Heart left ventricle (tissue), 16 donors: Measurements from ENCODE around the gene WWOX. TPM values are rescaled to one million over a fixed set of nuclear protein-coding genes. Genes with fewer than 3 reads are reported as not detected.

Source experiments
- ATAC-seq, 4 donors: fragments of 200-7000 bp; cut with Tn5 transposase; one replicate each; pipeline ENCODE4 v1.9.1; 2020 to 2022; ENCODE audit warnings: moderate library complexity in 4 of 4, mild to moderate bottlenecking in 3 of 4, moderate number of reproducible peaks in 1 of 4
- DNase-seq, 5 donors: peaks; one replicate each; pipeline ENCODE4 v3.0.0-alpha.2; 2020
- H3K27ac ChIP-seq, 12 donors: fragments of 200-600 bp; sonication (generic) in 4 of 12; one replicate each; pipeline versions ENCODE4 v1.5.0 to v1.8.0; 2016 to 2022; ENCODE audit warnings: mild to moderate bottlenecking in 2 of 12
- H3K27me3 ChIP-seq, 9 donors: fragments of 200-600 bp; sonication (generic) in 2 of 9; one replicate each; pipeline versions ENCODE4 v1.5.1 to v1.8.0; 2016 to 2022; ENCODE audit warnings: mild to moderate bottlenecking in 3 of 9
- H3K36me3 ChIP-seq, 9 donors: fragments of 200-600 bp; sonication (generic) in 2 of 9; one replicate each; pipeline versions ENCODE4 v1.5.0 to v1.8.0; 2018 to 2022; ENCODE audit warnings: mild to moderate bottlenecking in 2 of 9
- H3K4me1 ChIP-seq, 12 donors: fragments of 200-600 bp; sonication (generic) in 4 of 12; one replicate each; pipeline versions ENCODE4 v1.5.0 to v1.8.0; 2016 to 2022; ENCODE audit warnings: mild to moderate bottlenecking in 3 of 12
- H3K4me3 ChIP-seq, 12 donors: fragments of 200-600 bp; sonication (generic) in 4 of 12; one replicate each; pipeline versions ENCODE4 v1.5.0 to v1.8.0; 2017 to 2022; ENCODE audit warnings: mild to moderate bottlenecking in 9 of 12, moderate library complexity in 4 of 12
- H3K9me3 ChIP-seq, 12 donors: fragments of 200-600 bp; sonication (generic) in 4 of 12; one replicate each; pipeline versions ENCODE4 v1.5.0 to v1.8.0; 2016 to 2022; ENCODE audit warnings: mild to moderate bottlenecking in 1 of 12
- POLR2A ChIP-seq, 2 donors: fragments of 450-650 bp; IDR thresholded peaks; one replicate each; pipeline ENCODE4 v1.6.1; 2017; ENCODE audit warnings: antibody characterized with exemption in 2 of 2, mild to moderate bottlenecking in 2 of 2, moderate library complexity in 2 of 2
- WGBS, 4 donors: extraction: QIAGEN DNeasy Blood & Tissue Kit in 2 of 4; methylation state at CpG; one replicate each; pipeline versions ENCODE4 v1.1.5 to v1.1.7; 2013 to 2018; 5-methylcytosine and 5-hydroxymethylcytosine counted together
- intact Hi-C, 10 donors: fragments of 100-400 bp; cut with DNase I; formaldehyde crosslinking; loops; one replicate each; pipeline versions ENCODE4 v1.11.1 to v1.14.2; 2022
- polyA plus RNA-seq, 2 donors: library from polyadenylated mRNA; stranded (reverse); fragments of 200-250 nt; gene quantifications; one replicate each; pipeline ENCODE4 v1.2.3, GENCODE V29; 2013
- total RNA-seq, 9 donors: library from RNA; depleted of rRNA in 2 of 9; stranded (reverse); fragments of >200 nt in 2 of 9; fragmentation: NEBNext Ultra II Directional in 3 of 9; extraction: Animal tissue kit (Norgen Biotek cat#: 25700) in 3 of 9; gene quantifications; one replicate each; pipeline versions ENCODE4 v1.1.0 to v1.2.4, GENCODE V29; 2016 to 2023
- TF ChIP-seq, protein P1 (sequence below), 12 donors: fragments of 200-600 bp; sonication (generic) in 4 of 12; IDR thresholded peaks; one replicate each; pipeline versions ENCODE4 v1.5.0 to v1.8.0; 2018 to 2022; ENCODE audit warnings: antibody characterized with exemption in 12 of 12, mild to moderate bottlenecking in 5 of 12
- donor health status: ischemic (EF 13 %, LVEDD 7.1; RV severe dilation, severe dysfunction).
- donor health status: healthy with polysubstance abuse.
- donor health status: DM: no; HTN: yes; CAD: no.
- donor health status: DM: no; HTN: no; CAD: no.
- donor health status: ischemic (EF 25% LVEDD 6.9; RV normal size, moderate dysfunction).
- donor health status: ischemic (EF 25% LVEDD 5.7; RV mildly dilated, moderate dysfunction).
- donor health status: healthy.
- donor health status: DM: yes; HTN: yes; CAD: no.
- donor health status: ischemic (EF 35%, LVEDD 5.7; RV mildly dilated, moderate dysfunction).
- donor health status: nonischemic (EF 11% LVEDD 7.7; RV severe dilation, severe dysfunction).
- donor health status: DM: yes; HTN: yes; CAD: no.
- donor health status: PGD.
- donor health status: ischemic (EF 29% LVEDD 5.4; RV normal size, mild dysfunction).
- donor health status: nonischemic (EF 23%, LVEDD 6.1; RV moderate dilation, normal function).

Gene WWOX
- total and polyA plus RNA-seq, 11 donors, result 4.3 to 18.3 (median 9.1) TPM

DNA sequence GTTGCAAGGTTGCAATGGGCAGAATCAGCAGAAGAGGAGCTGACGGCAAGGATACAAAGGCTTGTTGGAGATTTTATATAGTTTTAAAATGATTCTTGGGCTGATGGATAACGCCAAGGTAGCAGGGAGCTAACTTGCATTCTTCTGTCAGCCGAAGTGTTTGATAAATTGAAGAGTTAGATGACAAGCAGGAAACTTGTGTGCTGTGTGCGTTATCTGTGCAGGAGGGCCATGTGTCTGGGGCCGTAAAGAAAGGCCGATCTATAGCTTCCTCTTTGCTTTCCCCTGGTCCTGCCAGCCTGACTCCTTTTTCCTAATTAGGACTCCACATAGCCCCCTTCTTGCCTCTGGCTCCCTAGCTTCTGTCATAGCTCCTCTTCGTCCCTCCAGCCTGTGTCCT is 6.7 kb upstream of the WWOX start:
- Histone ChIP-seq H3K27me3 (peaks cover 0 to 32% (median 0%) of the 10 kb centered on the region in 9 donors), H3K4me1 (no peaks in the 10 kb centered on the region), H3K27ac (no peak overlapping the region), H3K4me3 (no peak overlapping the region), H3K36me3 (no peaks in the 10 kb centered on the region), H3K9me3 (no peaks in the 10 kb centered on the region)
- 26 to 31% (median 29%) methylated on average over 7 of the region's 7 CpGs for WGBS, 4 donors
- intact Hi-C loops, result loop anchor here in 4 of 10 donors (10.0 kb wide), 3 partner anchors 88 to 858 kb away; no protein-coding TSS in a partner anchor
- DNase-seq (no peak), ATAC-seq (no peak)
- TF ChIP-seq, protein P1, sequence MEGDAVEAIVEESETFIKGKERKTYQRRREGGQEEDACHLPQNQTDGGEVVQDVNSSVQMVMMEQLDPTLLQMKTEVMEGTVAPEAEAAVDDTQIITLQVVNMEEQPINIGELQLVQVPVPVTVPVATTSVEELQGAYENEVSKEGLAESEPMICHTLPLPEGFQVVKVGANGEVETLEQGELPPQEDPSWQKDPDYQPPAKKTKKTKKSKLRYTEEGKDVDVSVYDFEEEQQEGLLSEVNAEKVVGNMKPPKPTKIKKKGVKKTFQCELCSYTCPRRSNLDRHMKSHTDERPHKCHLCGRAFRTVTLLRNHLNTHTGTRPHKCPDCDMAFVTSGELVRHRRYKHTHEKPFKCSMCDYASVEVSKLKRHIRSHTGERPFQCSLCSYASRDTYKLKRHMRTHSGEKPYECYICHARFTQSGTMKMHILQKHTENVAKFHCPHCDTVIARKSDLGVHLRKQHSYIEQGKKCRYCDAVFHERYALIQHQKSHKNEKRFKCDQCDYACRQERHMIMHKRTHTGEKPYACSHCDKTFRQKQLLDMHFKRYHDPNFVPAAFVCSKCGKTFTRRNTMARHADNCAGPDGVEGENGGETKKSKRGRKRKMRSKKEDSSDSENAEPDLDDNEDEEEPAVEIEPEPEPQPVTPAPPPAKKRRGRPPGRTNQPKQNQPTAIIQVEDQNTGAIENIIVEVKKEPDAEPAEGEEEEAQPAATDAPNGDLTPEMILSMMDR (IDR thresholded peaks at IDR 0.05), result no peak
- TF ChIP-seq POLR2A (IDR thresholded peaks at IDR 0.05), result no peak

DNA sequence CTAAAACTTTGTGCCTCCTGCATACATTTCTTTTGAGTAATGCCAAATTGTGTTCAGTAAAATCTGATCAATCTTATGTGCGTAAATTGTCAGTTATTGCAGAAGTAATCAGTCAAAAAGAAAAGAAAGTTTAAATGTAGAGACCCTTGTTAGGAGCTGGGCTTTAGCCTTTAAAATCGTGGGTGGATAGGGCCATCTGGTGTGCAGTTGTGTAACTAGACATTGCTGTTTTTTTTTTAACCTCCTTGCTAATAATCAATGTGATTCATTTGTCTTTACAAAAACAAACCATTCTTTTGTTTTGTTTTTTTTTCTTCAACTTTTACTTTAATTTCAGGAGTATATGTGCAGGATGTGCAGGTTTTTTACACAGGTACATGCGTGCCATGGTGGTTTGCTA is 5.3 kb upstream of the WWOX start:
- no peak overlapping the region for H3K4me3 ChIP-seq
- WGBS, 4 donors, result 73 to 80% (median 78%) methylated on average over 3 of the region's 3 CpGs
- intact Hi-C loops, result loop anchor here in 4 of 10 donors (10.0 kb wide), 3 partner anchors 89 to 859 kb away; no protein-coding TSS in a partner anchor
- no peaks in the 10 kb centered on the region for H3K36me3 ChIP-seq
- peaks cover 0 to 32% (median 0%) of the 10 kb centered on the region in 9 donors for H3K27me3 ChIP-seq
- ATAC-seq, result no peak
- H3K4me1 ChIP-seq, result peaks cover 0 to 6% (median 0%) of the 10 kb centered on the region in 12 donors
- H3K9me3 ChIP-seq, result no peaks in the 10 kb centered on the region
- no peak overlapping the region for H3K27ac ChIP-seq
- TF ChIP-seq, protein P1 (IDR thresholded peaks at IDR 0.05), result peak in 1 of 12 donors; percentile 28
- TF ChIP-seq POLR2A (IDR thresholded peaks at IDR 0.05), result no peak
- no peak for DNase-seq

DNA sequence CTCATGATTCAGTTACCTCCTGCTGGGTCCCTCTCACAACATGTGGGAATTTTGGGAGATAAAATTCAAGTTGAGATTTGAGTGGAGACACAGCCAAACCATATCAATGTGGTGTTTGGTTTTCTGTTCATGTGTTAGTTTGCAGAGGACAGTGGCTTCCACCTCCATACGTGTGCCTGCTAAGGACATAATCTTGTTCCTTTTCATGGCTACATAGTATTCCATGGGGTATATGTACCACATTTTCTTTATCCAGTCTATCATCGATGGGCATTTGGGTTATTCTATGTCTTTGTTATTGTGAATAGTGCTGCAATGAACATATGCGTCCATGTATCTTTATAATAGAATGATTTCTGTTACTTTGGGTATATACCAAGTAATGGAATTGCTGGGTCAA is 4.5 kb upstream of the WWOX start:
- intact Hi-C loops, result loop anchor here in 5 of 10 donors (5.0 to 10.0 kb wide), 4 partner anchors 90 to 860 kb away; no protein-coding TSS in a partner anchor
- Histone ChIP-seq H3K27me3 (peaks cover 0 to 32% (median 0%) of the 10 kb centered on the region in 9 donors), H3K27ac (no peak overlapping the region), H3K36me3 (no peaks in the 10 kb centered on the region), H3K9me3 (no peaks in the 10 kb centered on the region), H3K4me1 (peaks cover 0 to 6% (median 1%) of the 10 kb centered on the region in 12 donors), H3K4me3 (no peak overlapping the region)
- ATAC-seq, result no peak
- no peak for DNase-seq
- WGBS, 4 donors, result 86 to 90% (median 88%) methylated on average over 3 of the region's 3 CpGs
- no peak for TF ChIP-seq POLR2A (IDR thresholded peaks at IDR 0.05)
- TF ChIP-seq, protein P1 (IDR thresholded peaks at IDR 0.05), result no peak

DNA sequence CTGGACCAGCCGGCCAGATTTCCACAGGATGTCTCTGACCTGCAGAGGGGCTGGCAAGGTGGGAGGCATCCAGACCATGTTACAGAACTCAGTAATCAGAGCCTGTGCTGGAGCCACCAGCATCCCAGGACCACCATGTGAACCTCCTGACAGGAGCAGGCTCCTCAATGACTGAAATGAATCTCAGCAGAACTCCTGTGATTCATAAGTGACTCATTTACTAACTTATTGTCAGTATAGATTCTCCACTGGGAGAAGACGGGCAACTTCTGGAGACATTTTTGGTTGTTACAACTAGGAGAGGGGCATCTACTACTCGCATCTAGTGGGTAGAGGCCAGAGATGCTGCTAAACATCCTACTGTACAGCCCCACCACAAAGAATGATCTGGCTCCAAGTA is 3.1 kb upstream of the WWOX start:
- Histone ChIP-seq H3K4me3 (no peak overlapping the region), H3K4me1 (peaks cover 0 to 13% (median 8%) of the 10 kb centered on the region in 12 donors), H3K36me3 (no peaks in the 10 kb centered on the region), H3K9me3 (no peaks in the 10 kb centered on the region), H3K27me3 (peaks cover 0 to 32% (median 0%) of the 10 kb centered on the region in 9 donors), H3K27ac (no peak overlapping the region)
- no peak for TF ChIP-seq POLR2A (IDR thresholded peaks at IDR 0.05)
- TF ChIP-seq, protein P1 (IDR thresholded peaks at IDR 0.05), result no peak
- ATAC-seq, result no peak
- WGBS, 4 donors, result 69 to 91% (median 78%) methylated on average over 3 of the region's 3 CpGs
- intact Hi-C loops, result loop anchor here in 5 of 10 donors (5.0 to 10.0 kb wide), 4 partner anchors 92 to 862 kb away; no protein-coding TSS in a partner anchor
- no peak for DNase-seq
